Body of pancreas (tissue), 4 donors: ENCODE results near the gene SLC1A2.

ENCODE experiments used
- CTCF ChIP-seq, 7 experiments: fragments of 450-650 bp in 4 of 7; fragments of 200-600 bp in 3 of 7; sonication (generic) in 3 of 7; IDR thresholded peaks; one replicate each; pipeline ENCODE4 v1.5.1; 2016 to 2019; ENCODE audit warnings: antibody characterized with exemption in 7 of 7
- POLR2A ChIP-seq, 3 donors: fragments of 450-650 bp; IDR thresholded peaks; one replicate each; pipeline ENCODE4 v1.6.1; 2016; ENCODE audit warnings: antibody characterized with exemption in 3 of 3, mild to moderate bottlenecking in 2 of 3

GRCh38 chr11:35288817-35289541 is 130.4 kb downstream of the SLC1A2 start:
- TF ChIP-seq CTCF (IDR thresholded peaks at IDR 0.05) (no peak), POLR2A (IDR thresholded peaks at IDR 0.05) (no peak)
